ENCODE data around the gene KIF19.

Gene KIF19

DNA sequence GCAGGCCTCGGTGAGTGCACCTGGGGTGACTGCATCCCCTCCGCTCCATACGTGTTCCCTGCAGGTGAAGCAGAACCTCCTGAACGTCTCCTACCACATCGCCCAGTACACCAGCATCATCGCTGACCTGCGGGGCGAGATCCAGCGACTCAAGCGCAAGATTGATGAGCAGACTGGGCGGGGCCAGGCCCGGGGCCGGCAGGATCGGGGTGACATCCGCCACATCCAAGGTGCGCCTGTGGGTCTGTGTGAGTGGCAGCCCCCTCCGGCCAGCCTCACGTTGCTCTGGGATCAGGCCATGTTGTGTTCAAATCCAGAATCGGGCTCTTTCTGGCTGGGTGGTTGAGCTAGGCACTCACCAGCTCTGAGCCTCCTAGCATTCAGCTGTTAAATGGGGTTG, 23.1 kb downstream of the KIF19 start:
- TF ChIP-seq ZFX (IDR thresholded peaks at IDR 0.05; ENCODE audit: borderline replicate concordance), result no peak
- TF ChIP-seq, protein P1, sequence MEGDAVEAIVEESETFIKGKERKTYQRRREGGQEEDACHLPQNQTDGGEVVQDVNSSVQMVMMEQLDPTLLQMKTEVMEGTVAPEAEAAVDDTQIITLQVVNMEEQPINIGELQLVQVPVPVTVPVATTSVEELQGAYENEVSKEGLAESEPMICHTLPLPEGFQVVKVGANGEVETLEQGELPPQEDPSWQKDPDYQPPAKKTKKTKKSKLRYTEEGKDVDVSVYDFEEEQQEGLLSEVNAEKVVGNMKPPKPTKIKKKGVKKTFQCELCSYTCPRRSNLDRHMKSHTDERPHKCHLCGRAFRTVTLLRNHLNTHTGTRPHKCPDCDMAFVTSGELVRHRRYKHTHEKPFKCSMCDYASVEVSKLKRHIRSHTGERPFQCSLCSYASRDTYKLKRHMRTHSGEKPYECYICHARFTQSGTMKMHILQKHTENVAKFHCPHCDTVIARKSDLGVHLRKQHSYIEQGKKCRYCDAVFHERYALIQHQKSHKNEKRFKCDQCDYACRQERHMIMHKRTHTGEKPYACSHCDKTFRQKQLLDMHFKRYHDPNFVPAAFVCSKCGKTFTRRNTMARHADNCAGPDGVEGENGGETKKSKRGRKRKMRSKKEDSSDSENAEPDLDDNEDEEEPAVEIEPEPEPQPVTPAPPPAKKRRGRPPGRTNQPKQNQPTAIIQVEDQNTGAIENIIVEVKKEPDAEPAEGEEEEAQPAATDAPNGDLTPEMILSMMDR (IDR thresholded peaks at IDR 0.05), result no peak
- no peak overlapping the region for H3K27ac ChIP-seq

DNA sequence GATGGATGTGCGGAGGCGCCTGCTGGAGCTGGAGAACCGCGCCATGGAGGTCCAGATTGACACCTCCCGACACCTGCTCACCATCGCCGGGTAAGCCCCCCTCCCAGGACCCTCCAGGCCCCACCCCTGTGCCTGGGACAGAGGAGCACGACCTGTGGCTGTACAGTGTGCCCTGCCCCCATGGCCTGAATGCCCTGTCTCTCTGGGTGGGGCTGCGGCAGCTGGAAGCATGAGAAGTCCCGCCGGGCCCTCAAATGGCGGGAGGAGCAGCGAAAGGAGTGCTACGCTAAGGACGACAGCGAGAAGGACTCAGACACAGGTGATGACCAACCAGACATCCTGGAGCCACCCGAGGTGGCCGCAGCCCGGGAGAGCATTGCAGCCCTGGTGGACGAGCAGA, 24.5 kb downstream of the KIF19 start:
- TF ChIP-seq ZFX (IDR thresholded peaks at IDR 0.05; ENCODE audit: borderline replicate concordance), result no peak
- TF ChIP-seq, protein P1 (IDR thresholded peaks at IDR 0.05), result no peak
- no peak overlapping the region for H3K27ac ChIP-seq

DNA sequence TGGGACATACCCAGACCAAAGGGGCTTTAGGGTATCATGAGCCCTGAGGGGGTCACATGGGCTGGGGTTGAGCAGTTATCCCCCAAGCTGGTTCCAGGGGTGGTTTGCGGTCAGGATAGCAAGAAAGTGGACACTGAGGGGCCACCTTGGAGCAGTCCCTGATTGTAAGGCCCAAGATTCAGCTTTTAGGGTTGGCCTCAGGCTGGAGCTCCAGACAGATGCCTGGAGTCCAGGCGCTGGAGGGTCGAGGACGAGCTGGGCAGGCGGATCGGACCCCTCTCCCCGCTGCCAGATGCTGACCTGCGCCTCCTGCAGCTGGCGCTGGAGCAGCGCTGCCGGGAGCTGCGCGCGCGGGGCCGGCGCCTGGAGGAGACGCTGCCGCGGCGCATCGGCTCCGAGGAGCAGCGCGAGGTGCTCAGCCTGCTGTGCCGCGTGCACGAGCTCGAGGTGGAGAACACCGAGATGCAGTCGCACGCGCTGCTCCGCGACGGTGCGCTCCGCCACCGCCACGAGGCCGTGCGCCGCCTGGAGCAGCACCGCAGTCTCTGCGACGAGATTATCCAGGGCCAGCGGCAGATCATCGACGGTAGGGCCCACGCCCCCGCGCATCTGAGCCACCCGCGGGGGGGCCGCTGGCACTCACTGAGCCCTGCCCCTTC, 25.7 kb downstream of the KIF19 start:
- no peak overlapping the region for H3K27ac ChIP-seq
- TF ChIP-seq ZFX (IDR thresholded peaks at IDR 0.05; ENCODE audit: borderline replicate concordance), result no peak
- TF ChIP-seq, protein P1 (IDR thresholded peaks at IDR 0.05), result peak; percentile 28

- no peak for TF ChIP-seq ZFX (IDR thresholded peaks at IDR 0.05; ENCODE audit: borderline replicate concordance)
- TF ChIP-seq, protein P1 (IDR thresholded peaks at IDR 0.05), result no peak
- H3K27ac ChIP-seq, result no peak overlapping the region
Measured at GRCh38 chr17:74353446-74354060, 27.5 kb downstream of the KIF19 start.

- no peak overlapping the region for H3K27ac ChIP-seq
- TF ChIP-seq, protein P1 (IDR thresholded peaks at IDR 0.05), result peak; percentile 91
- no peak for TF ChIP-seq ZFX (IDR thresholded peaks at IDR 0.05; ENCODE audit: borderline replicate concordance)
Measured at GRCh38 chr17:74354123-74354522, 28.1 kb downstream of the KIF19 start.

GRCh38 chr17:74354561-74354960, 28.5 kb downstream of the KIF19 start:
- TF ChIP-seq, protein P1 (IDR thresholded peaks at IDR 0.05), result no peak
- TF ChIP-seq ZFX (IDR thresholded peaks at IDR 0.05; ENCODE audit: borderline replicate concordance), result no peak
- no peak overlapping the region for H3K27ac ChIP-seq

- H3K27ac ChIP-seq, result no peak overlapping the region
- TF ChIP-seq, protein P1 (IDR thresholded peaks at IDR 0.05), result no peak
- TF ChIP-seq ZFX (IDR thresholded peaks at IDR 0.05; ENCODE audit: borderline replicate concordance), result no peak
Measured at GRCh38 chr17:74355065-74355464, 29.0 kb downstream of the KIF19 start.
